ENCODE measurements around the gene CDCA7.
"Not testable (repeated sequence)": the region's sequence is repeated elsewhere in the genome, so short reads cannot be mapped to it uniquely, and the experiment has no call there.

The CDCA7 gene

GRCh38 chr2:173359231-173359630 is 4.6 kb downstream of the CDCA7 start:
- no peak for DNase-seq

DNA sequence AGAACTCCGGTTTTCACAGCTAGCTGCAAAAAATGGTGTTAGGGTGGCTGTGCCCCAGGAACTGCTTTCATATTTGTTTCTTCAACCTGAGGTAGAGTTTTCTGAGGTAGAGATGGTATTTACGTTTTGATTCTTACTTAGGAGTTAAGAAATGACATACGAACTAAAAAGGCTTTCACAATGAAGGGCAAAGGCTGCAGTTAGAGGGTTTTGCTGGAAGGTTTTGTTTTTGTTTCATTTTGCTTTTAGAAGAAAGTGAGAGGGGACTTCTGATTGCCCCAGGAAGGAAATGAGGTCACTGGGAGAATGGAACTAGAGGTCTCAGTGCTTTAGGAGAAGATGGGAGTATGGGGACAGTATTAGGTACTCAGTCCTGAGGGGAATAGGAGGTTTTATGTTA is 15.5 kb downstream of the CDCA7 start:
- DNase-seq = no peak

DNA sequence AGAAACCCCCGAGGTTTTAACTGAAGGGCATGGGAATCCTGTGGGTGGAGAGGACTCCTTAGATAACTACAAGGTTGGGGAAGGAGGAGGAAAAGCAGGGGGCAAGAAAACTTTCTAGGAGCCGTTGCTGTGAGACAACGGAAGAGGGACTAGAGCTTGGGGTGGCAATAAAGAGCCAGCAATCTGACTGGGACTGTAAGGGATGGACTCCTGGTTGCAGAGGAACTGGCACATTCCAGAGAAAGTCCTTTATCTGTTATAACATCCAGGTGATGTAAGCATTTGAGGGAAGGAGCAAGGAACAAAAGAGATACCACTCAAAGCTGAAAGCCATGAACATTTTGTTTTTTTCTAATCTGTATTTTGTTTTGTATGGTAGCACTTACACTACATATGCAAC is 16.4 kb downstream of the CDCA7 start:
- DNase-seq = no peak

DNA sequence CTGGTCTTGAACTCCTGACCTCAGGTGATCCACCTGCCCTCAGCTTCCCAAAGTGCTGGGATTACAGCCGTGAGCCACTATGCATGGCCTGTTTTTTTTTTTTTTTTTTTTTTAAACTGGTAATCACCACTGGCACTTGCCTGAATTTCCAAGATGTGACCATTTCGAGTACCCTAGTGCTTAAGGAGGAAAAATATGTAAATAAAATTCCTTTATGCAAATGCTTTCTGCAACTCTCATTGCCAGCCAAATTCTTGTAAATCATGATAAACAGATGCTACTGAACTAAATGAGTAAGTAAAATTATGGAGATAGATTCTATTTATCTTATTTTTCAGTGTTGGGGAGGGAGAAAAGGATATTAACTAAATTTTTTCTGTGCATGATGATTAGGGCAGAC is 18.6 kb downstream of the CDCA7 start:
- no peak for DNase-seq

GRCh38 chr2:173374634-173375033 is 20.0 kb downstream of the CDCA7 start:
- no peak for DNase-seq

DNA sequence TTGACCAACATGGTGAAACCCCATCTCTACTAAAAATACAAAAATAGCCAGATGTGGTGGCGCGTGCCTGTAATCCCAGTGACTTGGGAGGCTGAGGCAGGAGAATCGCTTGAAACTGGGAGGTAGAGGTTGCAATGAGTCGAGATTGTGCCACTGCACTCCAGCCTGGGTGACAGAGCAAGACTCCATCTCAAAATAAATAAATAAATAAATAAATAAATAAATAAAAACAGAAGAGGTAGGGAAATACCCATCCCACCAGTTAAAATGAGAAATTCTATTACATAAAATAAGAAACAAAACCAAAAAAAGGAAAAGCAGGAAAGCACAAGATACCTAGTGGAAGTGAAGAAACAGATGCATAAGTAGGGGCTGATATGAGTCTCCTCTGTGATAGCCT is 30.9 kb downstream of the CDCA7 start:
- DNase-seq = not testable (repeated sequence)

GRCh38 chr2:173386021-173386737 is 31.5 kb downstream of the CDCA7 start:
- no peak for DNase-seq

- no peak for DNase-seq
These were observed 32.0 kb downstream of the CDCA7 start for GRCh38 chr2:173386738-173387065.

DNA sequence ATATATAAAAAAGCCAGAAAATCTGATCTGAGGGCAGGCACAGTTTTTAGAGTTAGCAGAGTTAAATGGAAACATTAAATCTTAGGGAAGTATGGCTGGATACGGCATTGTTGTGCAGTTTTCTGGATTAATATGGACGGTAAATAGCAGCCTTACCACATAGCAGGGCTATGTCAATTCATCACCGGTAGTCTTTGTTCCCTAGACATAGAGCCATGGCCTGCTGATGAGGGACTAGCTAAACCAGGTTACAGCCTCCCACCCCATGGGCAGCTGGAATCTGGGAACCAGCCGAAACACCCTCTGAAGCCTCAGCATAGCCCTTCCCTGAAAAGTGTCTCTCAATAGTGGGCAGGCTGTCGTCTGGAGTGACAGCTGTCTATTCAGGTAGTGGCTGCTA is 32.4 kb downstream of the CDCA7 start:
- DNase-seq = no peak

GRCh38 chr2:173387660-173388059 is 33.0 kb downstream of the CDCA7 start:
- DNase-seq = no peak

DNA sequence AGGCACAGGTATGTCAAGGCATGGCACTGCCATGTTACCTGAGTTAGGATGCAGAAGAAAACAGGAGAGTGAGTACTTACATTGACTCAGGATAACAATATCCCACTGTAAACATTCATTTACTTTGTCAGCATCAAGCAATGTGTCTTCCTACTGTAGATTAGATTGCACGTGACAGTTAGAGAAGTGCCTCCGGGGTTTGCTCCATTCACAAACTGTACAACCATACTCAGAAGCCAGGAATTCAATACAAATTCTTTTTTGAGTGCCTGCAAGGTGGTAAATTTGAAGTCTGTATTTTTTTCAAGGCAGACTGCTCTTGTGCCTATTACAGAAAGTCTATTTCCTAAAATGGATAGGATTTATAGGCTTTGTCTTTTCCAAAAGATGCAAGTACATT is 34.1 kb downstream of the CDCA7 start:
- DNase-seq = no peak

DNA sequence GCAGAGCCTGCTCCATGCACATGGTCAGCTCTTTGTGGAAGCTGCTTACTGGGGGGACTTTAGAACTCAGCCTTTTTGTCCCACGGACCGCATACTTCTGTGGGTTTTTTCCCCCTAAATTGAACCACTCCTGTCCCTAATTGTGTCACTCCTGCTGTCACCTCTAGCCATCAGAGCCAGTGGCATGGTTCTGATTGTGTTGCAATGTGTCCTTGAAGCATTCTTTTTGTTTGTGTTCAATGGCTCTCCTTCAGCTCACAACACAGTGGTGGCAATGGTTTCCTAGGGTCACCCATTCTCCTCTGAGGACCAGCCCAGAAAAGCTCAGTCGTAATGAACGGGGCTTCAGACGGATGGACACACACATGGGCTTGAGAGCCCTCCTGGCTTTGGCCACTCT is 35.4 kb downstream of the CDCA7 start:
- no peak for DNase-seq

DNA sequence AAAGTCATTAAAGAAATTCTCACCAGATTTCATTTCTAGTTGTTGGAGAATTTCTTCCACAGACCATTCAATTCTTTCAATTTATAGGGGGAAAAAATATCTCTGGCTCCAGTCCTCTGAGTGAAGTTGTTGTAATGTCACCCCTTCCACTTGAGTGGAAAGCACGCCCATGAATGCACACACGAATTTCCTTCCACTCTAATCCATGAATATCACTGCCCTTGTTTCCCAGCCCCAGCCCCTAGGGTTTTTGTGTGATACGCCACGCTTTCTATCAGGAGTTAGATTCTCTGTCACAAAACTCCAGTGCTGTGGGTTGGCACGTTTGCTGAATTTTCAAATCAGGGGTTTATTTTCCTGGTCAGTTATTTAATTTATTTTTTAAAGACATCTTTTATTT is 38.1 kb downstream of the CDCA7 start:
- no peak for DNase-seq

- DNase-seq = no peak
These were observed 38.5 kb downstream of the CDCA7 start for GRCh38 chr2:173393186-173393585.

DNA sequence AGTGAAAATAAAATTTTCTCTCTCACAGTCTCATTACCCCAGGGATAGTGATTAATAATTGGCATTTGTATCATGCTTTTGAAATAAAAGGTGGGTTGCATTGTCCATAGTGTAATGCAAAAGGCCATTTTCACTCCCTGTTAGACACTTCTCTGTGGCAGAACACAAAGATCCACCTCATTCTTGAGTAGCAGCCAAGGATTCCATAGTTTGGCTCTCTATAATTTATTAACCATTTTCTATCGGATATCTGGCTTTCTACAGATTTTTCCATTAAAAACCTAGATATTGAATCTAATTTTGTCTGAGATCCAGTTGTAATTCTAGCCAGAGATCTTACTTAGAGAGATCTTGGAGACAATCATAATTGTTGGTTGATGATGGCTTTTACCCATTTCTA is 39.0 kb downstream of the CDCA7 start:
- DNase-seq = no peak

DNA sequence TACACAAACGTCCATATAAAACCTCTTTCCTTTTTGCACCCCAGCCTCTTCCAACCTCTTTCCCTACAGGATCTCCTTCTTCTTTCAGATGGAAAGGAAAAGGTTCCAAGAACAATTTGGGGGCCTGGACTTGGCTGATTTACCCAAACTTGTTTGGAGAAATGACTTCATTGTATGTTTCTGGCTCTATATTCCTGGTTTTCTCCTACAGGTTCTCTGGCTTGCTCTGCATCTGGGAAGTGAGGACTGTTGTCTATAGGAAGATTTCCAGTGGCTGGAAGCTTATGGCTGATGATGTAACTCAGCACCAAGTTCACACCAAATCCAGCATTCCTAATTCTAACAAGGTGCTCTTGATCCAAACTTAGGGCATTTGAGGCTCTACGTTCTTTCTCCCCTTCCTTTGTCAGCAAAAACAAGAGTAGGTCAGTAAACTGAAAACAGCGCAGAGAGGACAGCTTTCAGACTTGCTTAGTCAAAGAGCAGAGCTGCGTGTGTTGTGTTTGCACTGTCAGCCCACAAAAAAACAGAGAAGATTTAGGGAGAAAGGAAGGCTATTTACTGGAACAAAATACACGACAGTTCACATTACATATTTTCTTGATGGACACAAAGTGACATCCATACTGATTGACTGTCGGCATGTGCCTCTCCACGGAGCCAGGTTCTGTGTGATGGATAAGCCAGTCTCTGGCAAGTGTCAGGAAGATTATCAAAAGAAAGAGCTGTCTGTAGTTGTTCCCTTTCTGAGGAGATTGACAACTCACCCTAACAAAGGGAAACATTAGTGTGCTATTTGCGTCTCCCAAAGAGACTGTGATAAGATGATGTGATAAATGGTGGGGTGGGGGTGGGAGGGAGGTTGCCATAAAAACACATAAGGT is 39.7 kb downstream of the CDCA7 start:
- DNase-seq = no peak

DNA sequence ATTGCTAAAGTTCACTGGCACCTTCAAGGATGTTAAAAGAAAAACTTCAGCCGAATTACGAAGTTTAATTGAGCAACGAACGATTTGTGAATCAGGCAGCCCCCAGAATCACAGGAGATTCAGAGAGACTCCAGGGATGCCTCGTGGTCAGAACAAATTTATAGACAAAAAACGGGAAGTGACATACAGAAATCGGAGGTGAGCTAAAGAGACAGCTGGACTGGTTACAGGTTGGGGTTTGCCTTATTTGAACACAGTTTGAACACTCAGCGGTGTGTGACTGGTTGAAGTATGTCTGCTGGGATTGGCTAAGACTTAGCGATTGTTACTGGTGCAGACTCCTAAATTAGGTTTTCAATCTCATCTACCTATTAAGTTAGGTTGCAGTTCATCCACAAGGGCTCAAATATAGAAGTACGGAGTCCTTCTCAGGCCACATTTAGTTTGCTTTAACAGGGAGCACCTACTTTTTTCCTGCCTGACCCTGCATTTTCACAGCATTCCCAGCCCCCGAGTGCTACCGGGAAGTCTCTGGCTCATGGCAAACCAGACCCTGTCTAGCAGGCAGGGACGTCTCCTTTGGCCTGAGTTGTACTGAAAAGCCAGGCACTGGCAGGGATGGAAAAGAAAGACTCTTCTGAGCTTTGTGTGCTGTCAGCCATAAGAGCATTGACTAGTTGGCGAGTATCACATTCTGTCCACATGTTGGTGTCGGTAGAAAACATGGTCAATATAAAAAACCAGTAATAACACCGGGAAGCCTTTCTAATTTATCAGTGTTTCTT is 41.1 kb downstream of the CDCA7 start:
- no peak for DNase-seq

DNA sequence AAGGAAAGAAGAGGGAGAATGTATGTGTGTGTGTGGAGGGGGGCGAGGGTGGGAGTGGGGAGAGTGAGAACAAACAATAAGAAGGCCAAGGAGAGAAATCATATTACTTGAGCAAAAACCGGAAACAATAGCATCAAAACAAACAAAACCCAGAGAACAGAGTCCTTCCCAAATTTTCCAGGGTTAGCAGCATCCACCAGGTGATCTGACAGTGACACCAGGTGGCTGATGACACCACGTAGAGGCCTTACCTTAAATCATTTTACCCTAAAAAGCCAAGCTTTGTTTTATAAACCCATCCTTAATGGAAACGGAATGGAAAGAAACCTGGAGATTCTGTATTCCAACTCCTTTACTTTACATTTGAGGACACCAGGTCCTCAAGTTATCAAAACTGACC is 42.9 kb downstream of the CDCA7 start:
- DNase-seq = no peak

DNA sequence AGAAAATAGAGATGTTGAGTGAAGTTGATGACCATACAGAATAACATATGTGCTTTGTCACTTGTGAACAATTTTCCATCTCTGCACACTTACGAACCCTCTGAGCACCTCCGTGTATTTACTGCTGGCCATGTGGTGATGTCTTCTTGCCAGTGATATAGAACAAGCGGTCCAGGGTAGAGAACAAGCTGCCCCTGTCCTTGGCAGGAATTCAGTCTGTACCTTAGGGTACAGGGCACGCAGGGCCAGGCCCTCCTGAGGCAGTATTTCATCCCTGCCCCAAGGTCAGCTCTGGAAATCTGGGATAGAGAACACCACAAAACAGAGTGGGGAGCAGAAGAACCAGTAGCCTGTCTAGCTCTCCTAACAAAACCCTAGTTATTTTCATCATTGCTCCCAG is 44.6 kb downstream of the CDCA7 start:
- no peak for DNase-seq

DNA sequence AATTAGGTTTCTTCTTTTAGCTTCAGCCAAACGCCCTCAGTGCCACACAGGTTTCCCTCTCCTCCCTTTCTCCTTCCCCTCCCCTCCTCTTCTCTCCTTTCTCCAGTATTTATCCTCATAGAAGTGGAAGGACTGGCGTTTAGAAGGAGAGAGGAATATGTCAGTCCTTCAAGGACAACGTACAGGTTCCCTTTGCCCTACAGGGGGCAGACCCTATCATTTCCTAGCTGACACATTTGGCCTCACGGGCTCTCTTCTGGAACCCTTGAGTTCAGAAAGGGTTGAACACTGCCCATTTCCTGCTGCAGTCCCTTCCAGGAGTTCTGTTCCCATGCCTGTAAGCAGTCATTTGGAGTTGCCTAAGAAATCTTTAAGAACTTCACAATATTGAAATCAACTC is 46.1 kb downstream of the CDCA7 start:
- DNase-seq = no peak

DNA sequence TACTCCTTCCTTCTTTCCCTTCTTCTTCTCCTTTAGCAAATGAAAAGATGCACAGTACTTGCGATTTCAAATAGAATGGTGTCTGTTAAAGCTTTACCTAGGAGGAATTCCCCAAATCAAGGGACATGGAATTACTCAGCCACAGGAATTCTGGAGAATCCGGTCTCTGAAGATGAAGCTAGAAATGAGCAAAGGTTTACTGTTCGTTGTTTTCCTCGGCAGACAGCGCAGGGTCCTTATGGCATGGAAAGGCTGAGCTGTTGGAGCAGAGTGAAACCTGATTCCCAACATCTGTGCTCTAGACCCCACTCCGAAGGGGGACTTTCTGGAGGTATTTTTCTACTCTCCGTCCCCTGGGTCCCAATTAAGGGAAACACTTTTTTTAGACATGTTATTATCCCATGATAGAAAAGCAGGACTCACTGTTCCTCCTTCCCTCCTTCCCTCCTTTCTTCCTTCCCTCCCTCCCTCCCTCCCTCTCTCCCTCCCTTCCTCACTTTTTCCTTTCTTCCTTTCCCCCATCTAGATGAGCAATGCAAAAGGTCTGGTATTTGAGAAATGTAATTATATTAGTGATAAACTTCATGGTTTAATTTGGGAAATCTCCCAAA is 47.1 kb downstream of the CDCA7 start:
- DNase-seq = no peak

GRCh38 chr2:173402405-173402974 is 47.8 kb downstream of the CDCA7 start:
- DNase-seq = peak; percentile 76

Data from CD4-positive, alpha-beta T cell treated with Interleukin-17A for 4 hours (primary cell).